Measurements from ENCODE around the gene SLC1A5. TPM values are rescaled to one million over a fixed set of nuclear protein-coding genes. Genes with fewer than 3 reads are reported as not detected.
"Not testable (repeated sequence)": the region's sequence is repeated elsewhere in the genome, so short reads cannot be mapped to it uniquely, and the experiment has no call there.

SLC1A5 gene
- total RNA-seq, 2 donors from 2014 or later: 77.6 to 78.1 TPM

GRCh38 chr19:46825731-46826055 is 37.3 kb upstream of the SLC1A5 start:
- Mint-ChIP-seq H3K4me1 (peaks cover 4% of the 10 kb centered on the region), H3K27me3 (ENCODE audit: insufficient read depth) (peaks cover 92% of the 10 kb centered on the region), H3K27ac (no peak overlapping the region), H3K36me3 (ENCODE audit: low read depth) (no peaks in the 10 kb centered on the region), H3K4me3 (no peak overlapping the region), H3K9me3 (peaks cover 2% of the 10 kb centered on the region)
- no peak for DNase-seq
- Histone ChIP-seq H3K36me3 (ENCODE audit: control insufficient read depth, insufficient read depth, low read length) (no peaks in the 10 kb centered on the region), H3K27ac (ENCODE audit: low read depth, low read length) (no peak overlapping the region), H3K9ac (ENCODE audit: extremely low read depth, low read length, poor library complexity, severe bottlenecking) (no peak overlapping the region), H3K9me3 (ENCODE audit: control insufficient read depth, low read length) (no peaks in the 10 kb centered on the region), H3K4me1 (ENCODE audit: control insufficient read depth, insufficient read depth, low read length) (no peaks in the 10 kb centered on the region), H3K4me3 (ENCODE audit: low read length) (no peak overlapping the region), H3K27me3 (ENCODE audit: control insufficient read depth, insufficient read depth, low read length, poor library complexity, severe bottlenecking) (peaks cover 83% of the 10 kb centered on the region)
- TF ChIP-seq CTCF (conservative IDR thresholded peaks at IDR 0.05): no peak
- 84 to 93% methylated on average over 4 to 5 of the region's 5 CpGs for WGBS, 2 experiments (ENCODE audit: insufficient coverage in 1 of 2, insufficient read length in 1 of 2)

GRCh38 chr19:46824890-46825730 is 36.7 kb upstream of the SLC1A5 start:
- Mint-ChIP-seq H3K36me3 (ENCODE audit: low read depth) (no peaks in the 10 kb centered on the region), H3K27ac (no peak overlapping the region), H3K9me3 (peaks cover 2% of the 10 kb centered on the region), H3K4me1 (peaks cover 4% of the 10 kb centered on the region), H3K4me3 (no peak overlapping the region), H3K27me3 (ENCODE audit: insufficient read depth) (peaks cover 97% of the 10 kb centered on the region)
- Histone ChIP-seq H3K27me3 (ENCODE audit: control insufficient read depth, insufficient read depth, low read length, poor library complexity, severe bottlenecking) (peaks cover 87% of the 10 kb centered on the region), H3K4me1 (ENCODE audit: control insufficient read depth, insufficient read depth, low read length) (no peaks in the 10 kb centered on the region), H3K36me3 (ENCODE audit: control insufficient read depth, insufficient read depth, low read length) (no peaks in the 10 kb centered on the region), H3K9ac (ENCODE audit: extremely low read depth, low read length, poor library complexity, severe bottlenecking) (no peak overlapping the region), H3K4me3 (ENCODE audit: low read length) (no peak overlapping the region), H3K27ac (ENCODE audit: low read depth, low read length) (no peak overlapping the region), H3K9me3 (ENCODE audit: control insufficient read depth, low read length) (no peaks in the 10 kb centered on the region)
- DNase-seq: no peak
- TF ChIP-seq CTCF (conservative IDR thresholded peaks at IDR 0.05): no peak
- 89% methylated on average over 11 to 21 of the region's 21 CpGs for WGBS, 2 experiments (ENCODE audit: insufficient coverage in 1 of 2, insufficient read length in 1 of 2)

- H3K27ac Mint-ChIP-seq: no peak overlapping the region
- no peak overlapping the region for H3K4me3 ChIP-seq (ENCODE audit: low read length)
- peaks cover 93% of the 10 kb centered on the region for H3K27me3 ChIP-seq (ENCODE audit: control insufficient read depth, insufficient read depth, low read length, poor library complexity, severe bottlenecking)
- no peaks in the 10 kb centered on the region for H3K36me3 ChIP-seq (ENCODE audit: control insufficient read depth, insufficient read depth, low read length)
- peaks cover 2% of the 10 kb centered on the region for H3K9me3 Mint-ChIP-seq
- WGBS, 2 experiments (ENCODE audit: insufficient coverage in 1 of 2, insufficient read length in 1 of 2): 68 to 81% methylated on average over 2 to 5 of the region's 6 CpGs
- H3K4me1 Mint-ChIP-seq: peaks cover 5% of the 10 kb centered on the region
- H3K36me3 Mint-ChIP-seq (ENCODE audit: low read depth): no peaks in the 10 kb centered on the region
- peak; percentile 68 for DNase-seq
- no peak overlapping the region for H3K9ac ChIP-seq (ENCODE audit: extremely low read depth, low read length, poor library complexity, severe bottlenecking)
- H3K27ac ChIP-seq (ENCODE audit: low read depth, low read length): no peak overlapping the region
- peak; percentile 30 for TF ChIP-seq CTCF (conservative IDR thresholded peaks at IDR 0.05)
- no peaks in the 10 kb centered on the region for H3K9me3 ChIP-seq (ENCODE audit: control insufficient read depth, low read length)
- no peak overlapping the region for H3K4me3 Mint-ChIP-seq
- no peaks in the 10 kb centered on the region for H3K4me1 ChIP-seq (ENCODE audit: control insufficient read depth, insufficient read depth, low read length)
- peaks cover 99% of the 10 kb centered on the region for H3K27me3 Mint-ChIP-seq (ENCODE audit: insufficient read depth)
Observed at GRCh38 chr19:46823049-46823448, 34.7 kb upstream of the SLC1A5 start.

- peaks cover 99% of the 10 kb centered on the region for H3K27me3 Mint-ChIP-seq (ENCODE audit: insufficient read depth)
- H3K4me3 Mint-ChIP-seq; H3K4me3 ChIP-seq (ENCODE audit: low read length); H3K36me3 Mint-ChIP-seq (ENCODE audit: low read depth); H3K9me3 Mint-ChIP-seq; H3K36me3 ChIP-seq (ENCODE audit: control insufficient read depth, insufficient read depth, low read length); H3K4me1 Mint-ChIP-seq; H3K4me1 ChIP-seq (ENCODE audit: control insufficient read depth, insufficient read depth, low read length); DNase-seq; H3K27ac ChIP-seq (ENCODE audit: low read depth, low read length); H3K27ac Mint-ChIP-seq; H3K9me3 ChIP-seq (ENCODE audit: control insufficient read depth, low read length); H3K9ac ChIP-seq (ENCODE audit: extremely low read depth, low read length, poor library complexity, severe bottlenecking): not testable (repeated sequence)
- WGBS, 2 experiments (ENCODE audit: insufficient coverage in 1 of 2, insufficient read length in 1 of 2): 87 to 100% methylated on average over 1 to 4 of the region's 4 CpGs
- H3K27me3 ChIP-seq (ENCODE audit: control insufficient read depth, insufficient read depth, low read length, poor library complexity, severe bottlenecking): peaks cover 93% of the 10 kb centered on the region
Observed at GRCh38 chr19:46822410-46822787, 34.0 kb upstream of the SLC1A5 start.
